Heart left ventricle (tissue), 16 donors: ENCODE data around the gene ASB2. TPM values are rescaled to one million over a fixed set of nuclear protein-coding genes. Genes with fewer than 3 reads are reported as not detected.

Source experiments
- ATAC-seq, 4 donors: fragments of 200-7000 bp; cut with Tn5 transposase; one replicate each; pipeline ENCODE4 v1.9.1; 2020 to 2022; ENCODE audit warnings: moderate library complexity in 4 of 4, mild to moderate bottlenecking in 3 of 4, moderate number of reproducible peaks in 1 of 4
- DNase-seq, 5 donors: peaks; one replicate each; pipeline ENCODE4 v3.0.0-alpha.2; 2020
- H3K27ac ChIP-seq, 12 donors: fragments of 200-600 bp; sonication (generic) in 4 of 12; one replicate each; pipeline versions ENCODE4 v1.5.0 to v1.8.0; 2016 to 2022; ENCODE audit warnings: mild to moderate bottlenecking in 2 of 12
- H3K27me3 ChIP-seq, 9 donors: fragments of 200-600 bp; sonication (generic) in 2 of 9; one replicate each; pipeline versions ENCODE4 v1.5.1 to v1.8.0; 2016 to 2022; ENCODE audit warnings: mild to moderate bottlenecking in 3 of 9
- H3K36me3 ChIP-seq, 9 donors: fragments of 200-600 bp; sonication (generic) in 2 of 9; one replicate each; pipeline versions ENCODE4 v1.5.0 to v1.8.0; 2018 to 2022; ENCODE audit warnings: mild to moderate bottlenecking in 2 of 9
- H3K4me1 ChIP-seq, 12 donors: fragments of 200-600 bp; sonication (generic) in 4 of 12; one replicate each; pipeline versions ENCODE4 v1.5.0 to v1.8.0; 2016 to 2022; ENCODE audit warnings: mild to moderate bottlenecking in 3 of 12
- H3K4me3 ChIP-seq, 12 donors: fragments of 200-600 bp; sonication (generic) in 4 of 12; one replicate each; pipeline versions ENCODE4 v1.5.0 to v1.8.0; 2017 to 2022; ENCODE audit warnings: mild to moderate bottlenecking in 9 of 12, moderate library complexity in 4 of 12
- H3K9me3 ChIP-seq, 12 donors: fragments of 200-600 bp; sonication (generic) in 4 of 12; one replicate each; pipeline versions ENCODE4 v1.5.0 to v1.8.0; 2016 to 2022; ENCODE audit warnings: mild to moderate bottlenecking in 1 of 12
- POLR2A ChIP-seq, 2 donors: fragments of 450-650 bp; IDR thresholded peaks; one replicate each; pipeline ENCODE4 v1.6.1; 2017; ENCODE audit warnings: antibody characterized with exemption in 2 of 2, mild to moderate bottlenecking in 2 of 2, moderate library complexity in 2 of 2
- WGBS, 4 donors: extraction: QIAGEN DNeasy Blood & Tissue Kit in 2 of 4; methylation state at CpG; one replicate each; pipeline versions ENCODE4 v1.1.5 to v1.1.7; 2013 to 2018; 5-methylcytosine and 5-hydroxymethylcytosine counted together
- intact Hi-C, 10 donors: fragments of 100-400 bp; cut with DNase I; formaldehyde crosslinking; loops; one replicate each; pipeline versions ENCODE4 v1.11.1 to v1.14.2; 2022
- polyA plus RNA-seq, 2 donors: library from polyadenylated mRNA; stranded (reverse); fragments of 200-250 nt; gene quantifications; one replicate each; pipeline ENCODE4 v1.2.3, GENCODE V29; 2013
- total RNA-seq, 9 donors: library from RNA; depleted of rRNA in 2 of 9; stranded (reverse); fragments of >200 nt in 2 of 9; fragmentation: NEBNext Ultra II Directional in 3 of 9; extraction: Animal tissue kit (Norgen Biotek cat#: 25700) in 3 of 9; gene quantifications; one replicate each; pipeline versions ENCODE4 v1.1.0 to v1.2.4, GENCODE V29; 2016 to 2023
- TF ChIP-seq, protein P1 (sequence below), 12 donors: fragments of 200-600 bp; sonication (generic) in 4 of 12; IDR thresholded peaks; one replicate each; pipeline versions ENCODE4 v1.5.0 to v1.8.0; 2018 to 2022; ENCODE audit warnings: antibody characterized with exemption in 12 of 12, mild to moderate bottlenecking in 5 of 12
- donor health status: ischemic (EF 13 %, LVEDD 7.1; RV severe dilation, severe dysfunction).
- donor health status: healthy with polysubstance abuse.
- donor health status: DM: no; HTN: yes; CAD: no.
- donor health status: DM: no; HTN: no; CAD: no.
- donor health status: ischemic (EF 25% LVEDD 6.9; RV normal size, moderate dysfunction).
- donor health status: ischemic (EF 25% LVEDD 5.7; RV mildly dilated, moderate dysfunction).
- donor health status: healthy.
- donor health status: DM: yes; HTN: yes; CAD: no.
- donor health status: ischemic (EF 35%, LVEDD 5.7; RV mildly dilated, moderate dysfunction).
- donor health status: nonischemic (EF 11% LVEDD 7.7; RV severe dilation, severe dysfunction).
- donor health status: DM: yes; HTN: yes; CAD: no.
- donor health status: PGD.
- donor health status: ischemic (EF 29% LVEDD 5.4; RV normal size, mild dysfunction).
- donor health status: nonischemic (EF 23%, LVEDD 6.1; RV moderate dilation, normal function).

ASB2 gene
- total and polyA plus RNA-seq, 11 donors, result 22.4 to 411 (median 166) TPM

DNA sequence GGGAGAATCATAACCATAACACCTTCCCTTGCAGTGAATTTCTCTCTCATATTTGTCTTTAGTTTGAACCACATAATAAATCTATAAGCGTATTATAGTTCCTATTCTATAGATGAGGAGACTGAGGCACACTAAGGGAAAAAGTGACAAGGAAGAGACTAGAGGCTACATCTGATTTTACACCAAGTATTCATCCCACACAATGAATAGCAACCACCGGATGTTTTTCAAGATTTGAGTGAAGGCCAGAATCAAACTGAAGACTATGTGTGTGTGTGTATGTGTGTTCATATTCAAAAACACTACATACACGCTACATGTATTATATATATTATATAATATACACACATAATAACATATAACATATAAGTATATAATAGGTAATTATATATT, 4.7 kb downstream of the ASB2 start:
- WGBS, 4 donors, result 55 to 61% (median 58%) methylated on average over 3 of the region's 3 CpGs
- intact Hi-C loops, result loop anchor here in 1 of 10 donors (2.0 kb wide), 1 partner anchor 13 kb away; no protein-coding TSS in a partner anchor
- Histone ChIP-seq H3K27ac (peak overlapping the region in 9 of 12 donors; percentile 20 to 97 (median 91)), H3K36me3 (peaks cover 0 to 2% (median 0%) of the 10 kb centered on the region in 9 donors), H3K9me3 (no peaks in the 10 kb centered on the region), H3K4me1 (peaks cover 0 to 88% (median 45%) of the 10 kb centered on the region in 12 donors), H3K27me3 (no peaks in the 10 kb centered on the region), H3K4me3 (peak overlapping the region in 6 of 12 donors; percentile 32 to 57 (median 48))
- TF ChIP-seq POLR2A (IDR thresholded peaks at IDR 0.05), result no peak
- TF ChIP-seq, protein P1, sequence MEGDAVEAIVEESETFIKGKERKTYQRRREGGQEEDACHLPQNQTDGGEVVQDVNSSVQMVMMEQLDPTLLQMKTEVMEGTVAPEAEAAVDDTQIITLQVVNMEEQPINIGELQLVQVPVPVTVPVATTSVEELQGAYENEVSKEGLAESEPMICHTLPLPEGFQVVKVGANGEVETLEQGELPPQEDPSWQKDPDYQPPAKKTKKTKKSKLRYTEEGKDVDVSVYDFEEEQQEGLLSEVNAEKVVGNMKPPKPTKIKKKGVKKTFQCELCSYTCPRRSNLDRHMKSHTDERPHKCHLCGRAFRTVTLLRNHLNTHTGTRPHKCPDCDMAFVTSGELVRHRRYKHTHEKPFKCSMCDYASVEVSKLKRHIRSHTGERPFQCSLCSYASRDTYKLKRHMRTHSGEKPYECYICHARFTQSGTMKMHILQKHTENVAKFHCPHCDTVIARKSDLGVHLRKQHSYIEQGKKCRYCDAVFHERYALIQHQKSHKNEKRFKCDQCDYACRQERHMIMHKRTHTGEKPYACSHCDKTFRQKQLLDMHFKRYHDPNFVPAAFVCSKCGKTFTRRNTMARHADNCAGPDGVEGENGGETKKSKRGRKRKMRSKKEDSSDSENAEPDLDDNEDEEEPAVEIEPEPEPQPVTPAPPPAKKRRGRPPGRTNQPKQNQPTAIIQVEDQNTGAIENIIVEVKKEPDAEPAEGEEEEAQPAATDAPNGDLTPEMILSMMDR (IDR thresholded peaks at IDR 0.05), result no peak
- DNase-seq (no peak), ATAC-seq (no peak)

DNA sequence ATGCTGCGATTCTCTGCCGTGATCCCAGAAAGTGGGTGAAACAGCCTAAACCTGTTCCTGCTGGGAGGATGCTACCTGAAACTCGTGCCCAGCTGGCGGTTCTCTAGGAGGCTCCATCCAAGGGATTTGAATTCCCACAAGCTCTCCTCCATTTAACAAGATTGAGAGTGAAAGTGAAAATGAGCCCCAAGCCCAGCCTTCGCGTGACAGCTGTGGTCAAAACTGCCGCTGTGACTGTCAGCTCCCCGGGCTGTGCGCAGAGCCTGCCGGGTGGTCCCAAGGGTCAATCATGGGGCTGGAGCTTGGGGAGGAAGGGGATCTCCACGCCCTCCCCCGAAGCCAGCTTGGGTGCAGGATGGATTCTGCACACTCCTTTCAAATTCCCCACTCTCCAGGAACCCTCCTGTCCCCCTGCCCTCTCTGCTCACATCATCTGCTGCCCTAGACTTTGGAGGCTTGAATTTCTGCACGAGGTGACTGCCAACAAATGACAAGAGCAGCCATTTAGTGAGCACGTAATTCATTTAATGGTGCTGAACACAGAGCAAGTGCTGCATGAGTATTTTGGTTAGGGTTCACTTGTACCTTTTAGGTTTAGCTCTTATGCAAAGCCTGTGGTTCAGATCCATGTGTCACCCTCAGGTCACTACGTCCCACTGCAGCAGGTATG, 5.3 kb downstream of the ASB2 start:
- ATAC-seq (no peak), DNase-seq (no peak)
- Histone ChIP-seq H3K36me3 (peaks cover 0 to 2% (median 0%) of the 10 kb centered on the region in 9 donors), H3K27ac (peak overlapping the region in 11 of 12 donors; percentile 26 to 97 (median 64)), H3K9me3 (no peaks in the 10 kb centered on the region), H3K27me3 (no peaks in the 10 kb centered on the region), H3K4me3 (peak overlapping the region in 11 of 12 donors; percentile 6 to 57 (median 32)), H3K4me1 (peaks cover 0 to 91% (median 44%) of the 10 kb centered on the region in 12 donors)
- no peak for TF ChIP-seq POLR2A (IDR thresholded peaks at IDR 0.05)
- TF ChIP-seq, protein P1 (IDR thresholded peaks at IDR 0.05), result peak in 1 of 12 donors; percentile 1
- WGBS, 4 donors, result 21 to 35% (median 27%) methylated on average over 13 to 15 of the region's 15 CpGs
- intact Hi-C loops, result no loop called here

DNA sequence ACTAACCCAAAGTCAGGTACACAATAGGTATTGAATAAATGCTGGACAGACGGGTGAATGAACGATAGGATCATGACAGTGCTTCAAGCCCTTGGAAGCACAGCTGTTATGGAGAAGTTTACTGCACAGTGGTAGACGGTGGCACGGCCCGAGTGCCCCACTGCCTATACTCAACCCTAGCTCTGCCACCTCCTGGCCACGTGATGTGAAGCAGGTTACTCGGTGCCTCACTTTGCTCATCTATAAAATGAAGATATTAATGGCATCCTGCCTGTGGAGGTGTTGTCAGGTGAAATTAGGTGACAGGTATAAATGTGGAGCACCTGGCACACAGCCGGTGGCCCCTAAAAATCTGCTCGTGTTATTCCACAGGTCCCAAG, 5.8 kb downstream of the ASB2 start:
- H3K9me3 ChIP-seq, result no peaks in the 10 kb centered on the region
- peak overlapping the region in 10 of 12 donors; percentile 26 to 97 (median 78) for H3K27ac ChIP-seq
- no peaks in the 10 kb centered on the region for H3K27me3 ChIP-seq
- TF ChIP-seq POLR2A (IDR thresholded peaks at IDR 0.05), result no peak
- TF ChIP-seq, protein P1 (IDR thresholded peaks at IDR 0.05), result peak in 6 of 12 donors; percentile 21 to 30 (median 25)
- peak overlapping the region in 11 of 12 donors; percentile 6 to 57 (median 32) for H3K4me3 ChIP-seq
- DNase-seq (no peak), ATAC-seq (peak in 1 of 4 donors; percentile 27)
- intact Hi-C loops, result no loop called here
- H3K36me3 ChIP-seq, result peaks cover 0 to 2% (median 0%) of the 10 kb centered on the region in 9 donors
- WGBS, 4 donors, result 39 to 44% (median 41%) methylated on average over 9 of the region's 9 CpGs
- H3K4me1 ChIP-seq, result peaks cover 0 to 93% (median 46%) of the 10 kb centered on the region in 12 donors

DNA sequence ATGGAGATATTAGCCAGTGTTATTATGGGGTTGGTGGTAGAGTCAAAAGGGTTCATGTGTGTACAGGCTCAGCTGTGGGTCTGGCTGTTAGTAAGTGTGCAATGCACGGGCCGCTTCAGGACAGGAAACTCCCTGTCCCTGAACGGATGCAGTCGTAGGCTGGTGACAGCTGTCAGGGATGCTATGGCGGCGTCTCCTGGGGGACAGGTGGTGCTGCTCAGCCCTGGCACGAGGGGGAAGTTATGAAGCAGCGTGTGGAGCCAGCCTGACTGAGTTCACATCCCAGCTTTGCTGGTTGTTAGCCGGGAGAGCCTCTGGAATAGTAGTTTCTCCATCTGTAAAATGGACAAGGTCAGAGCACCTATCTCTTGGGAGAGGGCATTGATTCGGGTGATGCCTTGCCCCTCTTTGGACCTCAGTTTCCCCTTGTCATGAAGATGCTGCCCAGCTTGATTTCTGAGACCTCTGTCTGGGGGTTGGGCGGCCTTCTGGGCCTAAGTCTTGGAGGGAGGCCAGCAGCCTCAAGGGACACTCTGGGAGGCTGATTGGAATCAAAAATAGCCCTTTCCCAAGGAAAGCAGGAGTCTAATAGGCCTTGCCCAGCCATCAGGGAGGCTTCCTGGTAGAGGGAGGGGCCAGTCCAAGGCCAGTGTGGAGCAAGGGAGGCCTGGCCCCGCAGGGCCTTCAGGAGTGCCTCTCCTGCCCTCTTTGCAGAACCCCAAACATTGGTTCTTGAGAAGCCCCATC, 7.1 kb downstream of the ASB2 start:
- intact Hi-C loops, result no loop called here
- Histone ChIP-seq H3K27me3 (no peaks in the 10 kb centered on the region), H3K9me3 (no peaks in the 10 kb centered on the region), H3K27ac (peak overlapping the region in 10 of 12 donors; percentile 26 to 97 (median 78)), H3K36me3 (peaks cover 0 to 2% (median 0%) of the 10 kb centered on the region in 9 donors), H3K4me3 (no peak overlapping the region), H3K4me1 (peaks cover 0 to 94% (median 50%) of the 10 kb centered on the region in 12 donors)
- DNase-seq (peak in 3 of 5 donors; percentile 46 to 70 (median 64)), ATAC-seq (peak in 2 of 4 donors; percentile 14 to 19)
- WGBS, 4 donors, result 24 to 36% (median 32%) methylated on average over 11 to 12 of the region's 12 CpGs
- TF ChIP-seq, protein P1 (IDR thresholded peaks at IDR 0.05), result no peak
- TF ChIP-seq POLR2A (IDR thresholded peaks at IDR 0.05), result no peak
